ENCODE results near the gene MTCH2.

MTCH2 gene

GRCh38 chr11:47607380-47607779 is 35.0 kb downstream of the MTCH2 start:
- H3K27ac ChIP-seq (ENCODE audit: low read length): no peak overlapping the region
- no peaks in the 10 kb centered on the region for H3K9me3 ChIP-seq (ENCODE audit: control insufficient read depth in 2 of 2, low read length in 2 of 2)
- no peaks in the 10 kb centered on the region for H3K27me3 ChIP-seq (ENCODE audit: control insufficient read depth in 1 of 2, insufficient read depth in 2 of 2, low read length in 2 of 2)
- H3K9ac ChIP-seq (ENCODE audit: low read length in 2 of 2): no peak overlapping the region
- H3K4me3 ChIP-seq (ENCODE audit: low read length in 2 of 2): no peak overlapping the region
- H3K4me1 ChIP-seq (ENCODE audit: control insufficient read depth, insufficient read depth, low read length): peaks cover 6% of the 10 kb centered on the region
- peaks cover 0 to 6% of the 10 kb centered on the region in 2 donors for H3K36me3 ChIP-seq (ENCODE audit: control insufficient read depth in 2 of 2, insufficient read depth in 2 of 2, low read length in 2 of 2)

GRCh38 chr11:47606731-47607130 is 35.6 kb downstream of the MTCH2 start:
- Histone ChIP-seq H3K9me3 (ENCODE audit: control insufficient read depth in 2 of 2, low read length in 2 of 2) (no peaks in the 10 kb centered on the region), H3K27ac (ENCODE audit: low read length) (no peak overlapping the region)

DNA sequence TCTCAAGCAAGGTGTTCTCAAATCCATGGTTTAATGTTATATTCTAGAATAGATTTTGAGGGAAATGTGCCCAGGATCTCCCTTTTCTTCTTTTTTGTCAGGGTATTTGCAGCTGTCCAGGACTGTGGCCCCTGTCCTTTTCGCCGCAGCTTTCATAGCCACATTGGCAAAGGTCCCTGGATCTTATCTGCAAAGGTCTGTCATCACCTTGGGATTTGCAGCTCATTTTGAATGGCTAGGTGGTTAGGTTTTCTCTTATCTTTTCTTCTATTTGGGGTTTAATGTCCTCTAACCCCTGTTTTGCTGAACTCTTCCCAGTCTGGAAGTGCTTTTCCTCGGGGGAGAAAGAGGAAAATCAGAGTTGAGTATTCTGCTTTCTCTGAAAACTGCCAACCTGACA is 36.4 kb downstream of the MTCH2 start:
- peaks cover 6% of the 10 kb centered on the region for H3K4me1 ChIP-seq (ENCODE audit: control insufficient read depth, insufficient read depth, low read length)
- no peak overlapping the region for H3K4me3 ChIP-seq (ENCODE audit: low read length in 2 of 2)
- no peak overlapping the region for H3K27ac ChIP-seq (ENCODE audit: low read length)
- H3K36me3 ChIP-seq (ENCODE audit: control insufficient read depth in 2 of 2, insufficient read depth in 2 of 2, low read length in 2 of 2): peaks cover 0 to 3% of the 10 kb centered on the region in 2 donors
- H3K27me3 ChIP-seq (ENCODE audit: control insufficient read depth in 1 of 2, insufficient read depth in 2 of 2, low read length in 2 of 2): no peaks in the 10 kb centered on the region
- H3K9ac ChIP-seq (ENCODE audit: low read length in 2 of 2): no peak overlapping the region
- H3K9me3 ChIP-seq (ENCODE audit: control insufficient read depth in 2 of 2, low read length in 2 of 2): no peaks in the 10 kb centered on the region

More at GRCh38 chr11:47606731-47607130, 35.6 kb downstream of the MTCH2 start:
- no peak overlapping the region for H3K9ac ChIP-seq (ENCODE audit: low read length in 2 of 2)
- peaks cover 0 to 4% of the 10 kb centered on the region in 2 donors for H3K36me3 ChIP-seq (ENCODE audit: control insufficient read depth in 2 of 2, insufficient read depth in 2 of 2, low read length in 2 of 2)
- H3K4me1 ChIP-seq (ENCODE audit: control insufficient read depth, insufficient read depth, low read length): peaks cover 6% of the 10 kb centered on the region
- no peaks in the 10 kb centered on the region for H3K27me3 ChIP-seq (ENCODE audit: control insufficient read depth in 1 of 2, insufficient read depth in 2 of 2, low read length in 2 of 2)
- no peak overlapping the region for H3K4me3 ChIP-seq (ENCODE audit: low read length in 2 of 2)

GRCh38 chr11:47603295-47603694 is 39.1 kb downstream of the MTCH2 start:
- H3K27ac ChIP-seq (ENCODE audit: low read length): no peak overlapping the region
- H3K9ac ChIP-seq (ENCODE audit: low read length in 2 of 2): no peak overlapping the region
- H3K27me3 ChIP-seq (ENCODE audit: control insufficient read depth in 1 of 2, insufficient read depth in 2 of 2, low read length in 2 of 2): no peaks in the 10 kb centered on the region
- no peak overlapping the region for H3K4me3 ChIP-seq (ENCODE audit: low read length in 2 of 2)
- H3K36me3 ChIP-seq (ENCODE audit: control insufficient read depth in 2 of 2, insufficient read depth in 2 of 2, low read length in 2 of 2): peaks cover 0 to 4% of the 10 kb centered on the region in 2 donors
- H3K9me3 ChIP-seq (ENCODE audit: control insufficient read depth in 2 of 2, low read length in 2 of 2): no peaks in the 10 kb centered on the region
- H3K4me1 ChIP-seq (ENCODE audit: control insufficient read depth, insufficient read depth, low read length): peaks cover 6% of the 10 kb centered on the region

GRCh38 chr11:47599902-47600301 is 42.5 kb downstream of the MTCH2 start:
- Histone ChIP-seq H3K4me3 (ENCODE audit: low read length in 2 of 2) (no peak overlapping the region), H3K4me1 (ENCODE audit: control insufficient read depth, insufficient read depth, low read length) (no peaks in the 10 kb centered on the region), H3K36me3 (ENCODE audit: control insufficient read depth in 2 of 2, insufficient read depth in 2 of 2, low read length in 2 of 2) (peaks cover 0 to 4% of the 10 kb centered on the region in 2 donors), H3K9ac (ENCODE audit: low read length in 2 of 2) (no peak overlapping the region), H3K27me3 (ENCODE audit: control insufficient read depth in 1 of 2, insufficient read depth in 2 of 2, low read length in 2 of 2) (peaks cover 3% of the 10 kb centered on the region in 2 donors), H3K27ac (ENCODE audit: low read length) (no peak overlapping the region), H3K9me3 (ENCODE audit: control insufficient read depth in 2 of 2, low read length in 2 of 2) (no peaks in the 10 kb centered on the region)

- Histone ChIP-seq H3K27me3 (ENCODE audit: control insufficient read depth in 1 of 2, insufficient read depth in 2 of 2, low read length in 2 of 2) (peaks cover 32 to 34% of the 10 kb centered on the region in 2 donors), H3K36me3 (ENCODE audit: control insufficient read depth in 2 of 2, insufficient read depth in 2 of 2, low read length in 2 of 2) (peaks cover 0 to 4% of the 10 kb centered on the region in 2 donors), H3K27ac (ENCODE audit: low read length) (no peak overlapping the region)
Measured at GRCh38 chr11:47595967-47596366, 46.4 kb downstream of the MTCH2 start.

GRCh38 chr11:47595029-47595428 is 47.3 kb downstream of the MTCH2 start:
- Histone ChIP-seq H3K36me3 (ENCODE audit: control insufficient read depth in 2 of 2, insufficient read depth in 2 of 2, low read length in 2 of 2) (peaks cover 0 to 4% of the 10 kb centered on the region in 2 donors), H3K9me3 (ENCODE audit: control insufficient read depth in 2 of 2, low read length in 2 of 2) (no peaks in the 10 kb centered on the region), H3K4me3 (ENCODE audit: low read length in 2 of 2) (no peak overlapping the region), H3K27ac (ENCODE audit: low read length) (no peak overlapping the region), H3K9ac (ENCODE audit: low read length in 2 of 2) (no peak overlapping the region), H3K27me3 (ENCODE audit: control insufficient read depth in 1 of 2, insufficient read depth in 2 of 2, low read length in 2 of 2) (peaks cover 34 to 38% of the 10 kb centered on the region in 2 donors), H3K4me1 (ENCODE audit: control insufficient read depth, insufficient read depth, low read length) (peaks cover 12% of the 10 kb centered on the region)

More at GRCh38 chr11:47595967-47596366, 46.4 kb downstream of the MTCH2 start:
- Histone ChIP-seq H3K9me3 (ENCODE audit: control insufficient read depth in 2 of 2, low read length in 2 of 2) (no peaks in the 10 kb centered on the region), H3K4me3 (ENCODE audit: low read length in 2 of 2) (no peak overlapping the region), H3K4me1 (ENCODE audit: control insufficient read depth, insufficient read depth, low read length) (peaks cover 12% of the 10 kb centered on the region), H3K9ac (ENCODE audit: low read length in 2 of 2) (no peak overlapping the region)

GRCh38 chr11:47593934-47594855 is 48.2 kb downstream of the MTCH2 start, which contains the start of gene C1QTNF4:
Gene C1QTNF4, minus strand, starts transcription at chr11:47594411. Its CDS starts 3,601 bp downstream, at chr11:47590810.
- Histone ChIP-seq H3K4me3 (ENCODE audit: low read length in 2 of 2) (peak within 1 kb of the TSS in 1 of 2 donors; percentile 61), H3K36me3 (ENCODE audit: control insufficient read depth in 2 of 2, insufficient read depth in 2 of 2, low read length in 2 of 2) (no peaks in the 10 kb centered on the region), H3K9me3 (ENCODE audit: control insufficient read depth in 2 of 2, low read length in 2 of 2) (no peaks in the 10 kb centered on the region), H3K27me3 (ENCODE audit: control insufficient read depth in 1 of 2, insufficient read depth in 2 of 2, low read length in 2 of 2) (peaks cover 34 to 38% of the 10 kb centered on the region in 2 donors), H3K9ac (ENCODE audit: low read length in 2 of 2) (no peak within 1 kb of the TSS), H3K4me1 (ENCODE audit: control insufficient read depth, insufficient read depth, low read length) (peaks cover 15% of the 10 kb centered on the region), H3K27ac (ENCODE audit: low read length) (no peak within 1 kb of the TSS)

- H3K4me3 ChIP-seq (ENCODE audit: low read length in 2 of 2): peak overlapping the region in 1 of 2 donors; percentile 61
Measured at GRCh38 chr11:47593492-47593933, 48.8 kb downstream of the MTCH2 start.

GRCh38 chr11:47592970-47593369 is 49.4 kb downstream of the MTCH2 start:
- Histone ChIP-seq H3K4me3 (ENCODE audit: low read length in 2 of 2) (no peak overlapping the region), H3K9ac (ENCODE audit: low read length in 2 of 2) (no peak overlapping the region), H3K36me3 (ENCODE audit: control insufficient read depth in 2 of 2, insufficient read depth in 2 of 2, low read length in 2 of 2) (no peaks in the 10 kb centered on the region), H3K9me3 (ENCODE audit: control insufficient read depth in 2 of 2, low read length in 2 of 2) (no peaks in the 10 kb centered on the region), H3K27ac (ENCODE audit: low read length) (no peak overlapping the region), H3K4me1 (ENCODE audit: control insufficient read depth, insufficient read depth, low read length) (peaks cover 19% of the 10 kb centered on the region), H3K27me3 (ENCODE audit: control insufficient read depth in 1 of 2, insufficient read depth in 2 of 2, low read length in 2 of 2) (peaks cover 34 to 38% of the 10 kb centered on the region in 2 donors)

More at GRCh38 chr11:47593492-47593933, 48.8 kb downstream of the MTCH2 start:
- no peaks in the 10 kb centered on the region for H3K9me3 ChIP-seq (ENCODE audit: control insufficient read depth in 2 of 2, low read length in 2 of 2)
- H3K27me3 ChIP-seq (ENCODE audit: control insufficient read depth in 1 of 2, insufficient read depth in 2 of 2, low read length in 2 of 2): peaks cover 34 to 38% of the 10 kb centered on the region in 2 donors
- H3K9ac ChIP-seq (ENCODE audit: low read length in 2 of 2): no peak overlapping the region
- H3K27ac ChIP-seq (ENCODE audit: low read length): no peak overlapping the region
- H3K36me3 ChIP-seq (ENCODE audit: control insufficient read depth in 2 of 2, insufficient read depth in 2 of 2, low read length in 2 of 2): no peaks in the 10 kb centered on the region
- H3K4me1 ChIP-seq (ENCODE audit: control insufficient read depth, insufficient read depth, low read length): peaks cover 17% of the 10 kb centered on the region

All from stomach smooth muscle (tissue), 2 donors.